ENCODE data around the gene HARS1. TPM values are rescaled to one million over a fixed set of nuclear protein-coding genes. Genes with fewer than 3 reads are reported as not detected.
"Not testable (repeated sequence)": the region's sequence is repeated elsewhere in the genome, so short reads cannot be mapped to it uniquely, and the experiment has no call there.

Gene HARS1
- polyA plus RNA-seq, 3 donors, result 28.4 to 34.3 (median 31.9) TPM

DNA sequence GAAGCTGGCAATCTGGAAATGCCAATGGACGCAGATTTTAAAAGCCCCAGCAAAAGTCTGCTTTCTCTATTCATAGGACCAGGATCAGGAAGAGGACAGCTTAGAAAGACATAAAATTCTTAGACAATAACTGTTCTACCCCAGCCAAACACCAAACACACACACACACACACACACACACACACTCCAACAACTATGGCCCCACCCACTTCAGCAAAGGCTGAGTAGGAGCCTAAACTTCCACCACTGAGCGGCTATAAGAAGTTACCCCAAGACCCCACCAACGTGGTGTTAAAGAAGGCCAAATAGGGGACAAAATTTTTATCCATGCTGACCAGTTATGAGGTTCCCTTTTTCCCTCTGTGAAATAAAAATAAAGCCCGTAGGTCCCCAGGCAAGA is 41.9 kb upstream of the HARS1 start:
- Mint-ChIP-seq H3K36me3 (no peaks in the 10 kb centered on the region), H3K27ac (no peak overlapping the region), H3K4me3 (no peak overlapping the region), H3K4me1 (no peaks in the 10 kb centered on the region), H3K9me3 (peaks cover 7 to 20% (median 13%) of the 10 kb centered on the region in 7 donors), H3K27me3 (ENCODE audit: low read depth in 3 of 3) (peaks cover 4 to 13% (median 9%) of the 10 kb centered on the region in 3 donors)
- Histone ChIP-seq H4K20me1 (ENCODE audit: insufficient read depth, low read length) (no peaks in the 10 kb centered on the region), H3K9ac (ENCODE audit: insufficient read depth, low read length, poor library complexity, severe bottlenecking) (no peak overlapping the region), H2AFZ (ENCODE audit: insufficient read depth, low read depth, low read length, poor library complexity, severe bottlenecking) (no peak overlapping the region), H3K79me2 (ENCODE audit: insufficient read depth, low read length) (no peaks in the 10 kb centered on the region), H3K27ac (ENCODE audit: low read depth in 1 of 2, low read length in 2 of 2) (no peak overlapping the region), H3K4me2 (replicated peaks; ENCODE audit: extremely low read depth, low read length, poor library complexity, severe bottlenecking) (no peak overlapping the region), H3K9me3 (replicated peaks in 1 of 2; ENCODE audit: control insufficient read depth in 1 of 2, insufficient read depth in 1 of 2, low read length in 2 of 2) (peaks cover 5 to 7% of the 10 kb centered on the region in 2 donors), H3K36me3 (replicated peaks in 1 of 2; ENCODE audit: control insufficient read depth in 1 of 2, insufficient read depth in 2 of 2, low read length in 2 of 2) (no peaks in the 10 kb centered on the region), H3K4me3 (replicated peaks in 1 of 3; ENCODE audit: low read depth in 2 of 3, low read length in 3 of 3) (no peak overlapping the region), H3K4me1 (ENCODE audit: control insufficient read depth in 1 of 2, insufficient read depth in 2 of 2, low read length in 2 of 2) (no peaks in the 10 kb centered on the region), H3K27me3 (ENCODE audit: control insufficient read depth in 2 of 2, insufficient read depth in 2 of 2, low read length in 2 of 2) (peaks cover 0 to 13% of the 10 kb centered on the region in 2 donors)
- WGBS (ENCODE audit: insufficient coverage), result 100% methylated on average over 1 of the region's 4 CpGs
- TF ChIP-seq, protein P1, sequence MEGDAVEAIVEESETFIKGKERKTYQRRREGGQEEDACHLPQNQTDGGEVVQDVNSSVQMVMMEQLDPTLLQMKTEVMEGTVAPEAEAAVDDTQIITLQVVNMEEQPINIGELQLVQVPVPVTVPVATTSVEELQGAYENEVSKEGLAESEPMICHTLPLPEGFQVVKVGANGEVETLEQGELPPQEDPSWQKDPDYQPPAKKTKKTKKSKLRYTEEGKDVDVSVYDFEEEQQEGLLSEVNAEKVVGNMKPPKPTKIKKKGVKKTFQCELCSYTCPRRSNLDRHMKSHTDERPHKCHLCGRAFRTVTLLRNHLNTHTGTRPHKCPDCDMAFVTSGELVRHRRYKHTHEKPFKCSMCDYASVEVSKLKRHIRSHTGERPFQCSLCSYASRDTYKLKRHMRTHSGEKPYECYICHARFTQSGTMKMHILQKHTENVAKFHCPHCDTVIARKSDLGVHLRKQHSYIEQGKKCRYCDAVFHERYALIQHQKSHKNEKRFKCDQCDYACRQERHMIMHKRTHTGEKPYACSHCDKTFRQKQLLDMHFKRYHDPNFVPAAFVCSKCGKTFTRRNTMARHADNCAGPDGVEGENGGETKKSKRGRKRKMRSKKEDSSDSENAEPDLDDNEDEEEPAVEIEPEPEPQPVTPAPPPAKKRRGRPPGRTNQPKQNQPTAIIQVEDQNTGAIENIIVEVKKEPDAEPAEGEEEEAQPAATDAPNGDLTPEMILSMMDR (IDR thresholded peaks at IDR 0.05), result no peak
- no peak for DNase-seq
- intact Hi-C loops (cut with micrococcal nuclease), result no loop called here

GRCh38 chr5:140725799-140726471 is 34.8 kb upstream of the HARS1 start:
- H4K20me1 ChIP-seq (ENCODE audit: insufficient read depth, low read length), result no peaks in the 10 kb centered on the region
- peak; percentile 63 to 81 (median 67) for DNase-seq
- peaks cover 5 to 36% of the 10 kb centered on the region in 2 donors for H3K27me3 ChIP-seq (ENCODE audit: control insufficient read depth in 2 of 2, insufficient read depth in 2 of 2, low read length in 2 of 2)
- peak overlapping the region; percentile 54 to 76 for H3K4me3 Mint-ChIP-seq
- intact Hi-C loops (cut with micrococcal nuclease), result loop anchor here in 1 of 2 donors (10.0 kb wide), 1 partner anchor 351 kb away; no protein-coding TSS in a partner anchor
- WGBS (ENCODE audit: insufficient coverage), result 14% methylated on average over 16 of the region's 23 CpGs
- peaks cover 9% of the 10 kb centered on the region for H3K4me1 Mint-ChIP-seq
- H3K4me3 ChIP-seq (replicated peaks in 1 of 3; ENCODE audit: low read depth in 2 of 3, low read length in 3 of 3), result peak overlapping the region in 1 of 3 experiments; percentile 20
- no peaks in the 10 kb centered on the region for H3K79me2 ChIP-seq (ENCODE audit: insufficient read depth, low read length)
- H3K36me3 Mint-ChIP-seq, result no peaks in the 10 kb centered on the region
- H3K9me3 Mint-ChIP-seq, result peaks cover 0 to 19% (median 10%) of the 10 kb centered on the region in 7 donors
- peak overlapping the region in 2 of 7 donors; percentile 6 to 79 for H3K27ac Mint-ChIP-seq
- TF ChIP-seq, protein P1 (IDR thresholded peaks at IDR 0.05), result no peak
- H2AFZ ChIP-seq (ENCODE audit: insufficient read depth, low read depth, low read length, poor library complexity, severe bottlenecking), result peak overlapping the region; percentile 16
- H3K9ac ChIP-seq (ENCODE audit: insufficient read depth, low read length, poor library complexity, severe bottlenecking), result no peak overlapping the region
- peak overlapping the region; percentile 22 for H3K4me2 ChIP-seq (replicated peaks; ENCODE audit: extremely low read depth, low read length, poor library complexity, severe bottlenecking)
- H3K27ac ChIP-seq (ENCODE audit: low read depth in 1 of 2, low read length in 2 of 2), result no peak overlapping the region
- no peaks in the 10 kb centered on the region for H3K9me3 ChIP-seq (replicated peaks in 1 of 2; ENCODE audit: control insufficient read depth in 1 of 2, insufficient read depth in 1 of 2, low read length in 2 of 2)
- H3K27me3 Mint-ChIP-seq (ENCODE audit: low read depth in 3 of 3), result peaks cover 29 to 56% (median 42%) of the 10 kb centered on the region in 3 donors
- no peaks in the 10 kb centered on the region for H3K4me1 ChIP-seq (ENCODE audit: control insufficient read depth in 1 of 2, insufficient read depth in 2 of 2, low read length in 2 of 2)
- no peaks in the 10 kb centered on the region for H3K36me3 ChIP-seq (replicated peaks in 1 of 2; ENCODE audit: control insufficient read depth in 1 of 2, insufficient read depth in 2 of 2, low read length in 2 of 2)

DNA sequence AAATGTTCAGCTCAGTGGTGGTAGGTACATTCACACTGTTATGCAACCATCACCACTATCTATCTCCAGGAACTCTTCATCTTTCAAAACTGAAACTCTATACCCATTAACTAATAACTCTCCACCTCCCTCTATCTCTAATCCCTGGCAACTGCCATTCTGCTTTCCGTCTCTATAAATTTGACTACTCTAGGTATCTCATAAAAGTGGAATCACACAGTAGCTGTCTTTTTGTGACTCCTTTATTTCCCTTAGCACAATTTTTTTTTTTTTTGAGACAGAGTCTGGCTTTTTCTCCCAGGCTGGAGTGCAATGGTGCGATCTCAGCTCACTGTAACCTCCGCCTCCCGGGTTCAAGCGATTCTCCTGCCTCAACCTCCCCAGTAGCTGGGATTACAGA is 30.2 kb upstream of the HARS1 start:
- not testable (repeated sequence) for H4K20me1 ChIP-seq (ENCODE audit: insufficient read depth, low read length); H2AFZ ChIP-seq (ENCODE audit: insufficient read depth, low read depth, low read length, poor library complexity, severe bottlenecking); H3K4me3 ChIP-seq (replicated peaks in 1 of 3; ENCODE audit: low read depth in 2 of 3, low read length in 3 of 3); H3K9me3 ChIP-seq (replicated peaks in 1 of 2; ENCODE audit: control insufficient read depth in 1 of 2, insufficient read depth in 1 of 2, low read length in 2 of 2); H3K4me2 ChIP-seq (replicated peaks; ENCODE audit: extremely low read depth, low read length, poor library complexity, severe bottlenecking); H3K36me3 Mint-ChIP-seq; H3K79me2 ChIP-seq (ENCODE audit: insufficient read depth, low read length); H3K27ac Mint-ChIP-seq; DNase-seq; H3K36me3 ChIP-seq (replicated peaks in 1 of 2; ENCODE audit: control insufficient read depth in 1 of 2, insufficient read depth in 2 of 2, low read length in 2 of 2); H3K27ac ChIP-seq (ENCODE audit: low read depth in 1 of 2, low read length in 2 of 2); H3K4me1 ChIP-seq (ENCODE audit: control insufficient read depth in 1 of 2, insufficient read depth in 2 of 2, low read length in 2 of 2); H3K4me3 Mint-ChIP-seq; H3K9ac ChIP-seq (ENCODE audit: insufficient read depth, low read length, poor library complexity, severe bottlenecking)
- intact Hi-C loops (cut with micrococcal nuclease), result loop anchor here in 1 of 2 donors (10.0 kb wide), 1 partner anchor 347 kb away; no protein-coding TSS in a partner anchor
- peaks cover 0 to 17% (median 9%) of the 10 kb centered on the region in 7 donors for H3K9me3 Mint-ChIP-seq
- 83% methylated on average over 1 of the region's 5 CpGs for WGBS (ENCODE audit: insufficient coverage)
- peaks cover 11% of the 10 kb centered on the region for H3K4me1 Mint-ChIP-seq
- peaks cover 21 to 32% (median 31%) of the 10 kb centered on the region in 3 donors for H3K27me3 Mint-ChIP-seq (ENCODE audit: low read depth in 3 of 3)
- H3K27me3 ChIP-seq (ENCODE audit: control insufficient read depth in 2 of 2, insufficient read depth in 2 of 2, low read length in 2 of 2), result peaks cover 3 to 19% of the 10 kb centered on the region in 2 donors

Measured in CD14-positive monocyte (primary cell).